Panc1 (cell line): ENCODE results near the gene RNF214. TPM values are rescaled to one million over a fixed set of nuclear protein-coding genes. Genes with fewer than 3 reads are reported as not detected.

ENCODE experiments used
- ATAC-seq: fragments of 200-7000 bp; cut with Tn5 transposase; 2 replicates; pipeline ENCODE4 v1.9.1; 2020; ENCODE audit warnings: mild to moderate bottlenecking, moderate library complexity
- BruUV-seq: library from RNA; stranded (reverse); fragments of 400-500 nt; replicated peaks from 2 replicates; lab custom pipeline; 2021; lab: Mats Ljungman, UMichigan
- CTCF ChIA-PET: fragments of 300-600 bp; sonication (Branson Sonifier 250); formaldehyde crosslinking; loops from one replicate; lab custom pipeline; 2022; ENCODE audit warnings: antibody characterized with exemption; lab: Charles Lee
- POLR2A ChIA-PET: fragments of 300-600 bp; sonication (Branson Sonifier 250); formaldehyde crosslinking; loops from one replicate; lab custom pipeline; 2022; ENCODE audit warnings: antibody characterized with exemption; lab: Charles Lee
- DNase-seq: peaks from one replicate; pipeline ENCODE4 v3.0.0-alpha.2; 2010; ENCODE audit warnings: low read depth, low spot score
- H3K27ac ChIP-seq: 2 replicates; pipeline ENCODE4 v1.5.1; 2011; ENCODE audit warnings: mild to moderate bottlenecking, low read length, inconsistent platforms
- H3K27me3 ChIP-seq: fragments of 200-500 bp; sonication (Bioruptor generic); 2 replicates; pipeline ENCODE4 v1.6.0; 2014; ENCODE audit warnings: low read length, inconsistent platforms; ENCODE audit not compliant: control insufficient read depth, insufficient read depth
- H3K36me3 ChIP-seq: fragments of 200-500 bp; sonication (Bioruptor generic); 2 replicates; pipeline ENCODE4 v1.5.1; 2014; ENCODE audit warnings: inconsistent platforms, mild to moderate bottlenecking, low read length, moderate library complexity; ENCODE audit not compliant: control insufficient read depth, insufficient read depth
- H3K4me1 ChIP-seq: 2 replicates; pipeline ENCODE4 v1.5.1; 2011; ENCODE audit warnings: inconsistent platforms, mild to moderate bottlenecking, low read length, moderate library complexity; ENCODE audit not compliant: control insufficient read depth, insufficient read depth
- H3K4me3 ChIP-seq, 2 experiments: 2 replicates each; pipeline ENCODE4 v1.5.1; 2011 to 2012; ENCODE audit warnings: low read depth in 2 of 2, low read length in 2 of 2, mild to moderate bottlenecking in 2 of 2, inconsistent platforms in 1 of 2, moderate library complexity in 1 of 2
- H3K9me3 ChIP-seq: fragments of 200-500 bp; sonication (Bioruptor generic); 2 replicates; pipeline ENCODE4 v1.5.1; 2014; ENCODE audit warnings: low read depth, mild to moderate bottlenecking, inconsistent platforms, low read length, moderate library complexity; ENCODE audit not compliant: control insufficient read depth, insufficient read depth
- POLR2AphosphoS5 ChIP-seq: IDR thresholded peaks from 2 replicates; pipeline ENCODE4 v1.6.1; 2012; ENCODE audit warnings: mild to moderate bottlenecking, low read depth, low read length, moderate library complexity
- REST ChIP-seq, 2 experiments: IDR thresholded peaks; 2 replicates each; pipeline ENCODE4 v1.6.1; 2011 to 2012; ENCODE audit warnings: low read depth in 2 of 2, control low read depth in 1 of 2, low read length in 1 of 2, mild to moderate bottlenecking in 1 of 2, moderate library complexity in 1 of 2; ENCODE audit not compliant: insufficient read depth in 1 of 2
- SIN3A ChIP-seq: IDR thresholded peaks from 2 replicates; pipeline ENCODE4 v1.6.1; 2012; ENCODE audit warnings: low read depth, mild to moderate bottlenecking, low read length, moderate library complexity, borderline replicate concordance; ENCODE audit not compliant: insufficient read depth
- TCF7L2 ChIP-seq: IDR thresholded peaks from 2 replicates; pipeline ENCODE4 v1.6.1; 2011; ENCODE audit warnings: mild to moderate bottlenecking, low read depth, low read length, inconsistent platforms
- in situ Hi-C: cut with HindIII; loops from 2 replicates; pipeline ENCODE4 v1.10.0; 2016; ENCODE audit warnings: low sequenced_read_pairs, low pct_unique_long_range_greater_than_20kb
- intact Hi-C: fragments of 100-400 bp; cut with micrococcal nuclease; formaldehyde crosslinking; loops from one replicate; pipeline ENCODE4 v1.10.0; 2022; ENCODE audit not compliant: unreplicated experiment
- total RNA-seq: library from RNA; stranded (reverse); gene quantifications from one replicate; pipeline ENCODE4 v1.2.1, GENCODE V29; 2021; ENCODE audit not compliant: unreplicated experiment
- TF ChIP-seq, protein P1 (sequence below): fragments of 450-650 bp; IDR thresholded peaks from 2 replicates; pipeline ENCODE4 v1.5.1; 2017; ENCODE audit warnings: mild to moderate bottlenecking

RNF214 gene
- total RNA-seq, 1 experiment from 2014 or later, result 39.7 TPM

GRCh38 chr11:117226388-117227385 is 5.8 kb upstream of the RNF214 start:
- DNase-seq (peak; percentile 43), ATAC-seq (peak; percentile 93)
- TF ChIP-seq POLR2AphosphoS5, result no peak
- TF ChIP-seq, protein P1, sequence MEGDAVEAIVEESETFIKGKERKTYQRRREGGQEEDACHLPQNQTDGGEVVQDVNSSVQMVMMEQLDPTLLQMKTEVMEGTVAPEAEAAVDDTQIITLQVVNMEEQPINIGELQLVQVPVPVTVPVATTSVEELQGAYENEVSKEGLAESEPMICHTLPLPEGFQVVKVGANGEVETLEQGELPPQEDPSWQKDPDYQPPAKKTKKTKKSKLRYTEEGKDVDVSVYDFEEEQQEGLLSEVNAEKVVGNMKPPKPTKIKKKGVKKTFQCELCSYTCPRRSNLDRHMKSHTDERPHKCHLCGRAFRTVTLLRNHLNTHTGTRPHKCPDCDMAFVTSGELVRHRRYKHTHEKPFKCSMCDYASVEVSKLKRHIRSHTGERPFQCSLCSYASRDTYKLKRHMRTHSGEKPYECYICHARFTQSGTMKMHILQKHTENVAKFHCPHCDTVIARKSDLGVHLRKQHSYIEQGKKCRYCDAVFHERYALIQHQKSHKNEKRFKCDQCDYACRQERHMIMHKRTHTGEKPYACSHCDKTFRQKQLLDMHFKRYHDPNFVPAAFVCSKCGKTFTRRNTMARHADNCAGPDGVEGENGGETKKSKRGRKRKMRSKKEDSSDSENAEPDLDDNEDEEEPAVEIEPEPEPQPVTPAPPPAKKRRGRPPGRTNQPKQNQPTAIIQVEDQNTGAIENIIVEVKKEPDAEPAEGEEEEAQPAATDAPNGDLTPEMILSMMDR, result peak; percentile 94
- Histone ChIP-seq H3K36me3 (no peaks in the 10 kb centered on the region; the same call in 1 of the 2 replicates), H3K27me3 (no peaks in the 10 kb centered on the region), H3K4me1 (peaks cover 12% of the 10 kb centered on the region), H3K4me3 (no peak overlapping the region), H3K9me3 (no peaks in the 10 kb centered on the region), H3K27ac (no peak overlapping the region)
- in situ Hi-C loops, result no loop called here
- BruUV-seq, result no TSS peak
- intact Hi-C loops, result loop anchor here (10.0 kb wide), 2 partner anchors 52 to 342 kb away; partner anchors contain the start of gene SIDT2
- CTCF ChIA-PET, result interaction anchor here (0.5 to 1.8 kb wide), 9 partner anchors 11 to 458 kb away, joined by 3 to 12 read pairs (median 4); partner anchors contain the start of gene APOA5
- POLR2A ChIA-PET, result interaction anchor here (0.5 kb wide), 1 partner anchor 118 kb away, joined by 5 read pairs; no protein-coding TSS in a partner anchor

DNA sequence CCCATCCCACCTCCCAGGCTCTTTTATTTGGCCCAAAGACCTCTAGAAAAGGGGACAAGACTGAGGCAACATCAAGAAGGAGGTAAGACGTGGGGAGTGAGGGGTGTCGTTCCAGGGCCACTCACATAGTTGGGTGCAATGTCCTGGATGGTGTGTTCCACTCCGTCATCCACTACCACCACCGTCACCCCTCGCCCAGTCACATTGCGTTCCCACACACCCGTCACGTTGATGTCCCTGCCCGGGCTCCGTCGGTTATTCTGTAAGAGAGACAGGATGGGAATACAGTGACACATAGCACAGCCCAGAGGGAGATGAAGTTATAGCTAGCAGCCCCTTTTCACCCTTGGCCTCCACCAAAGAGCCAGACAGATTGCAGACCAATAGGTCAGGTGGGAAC is 4.4 kb upstream of the RNF214 start:
- ChIA-PET POLR2A (no interaction called here), CTCF (no interaction called here)
- H3K9me3 ChIP-seq, result no peaks in the 10 kb centered on the region
- TF ChIP-seq SIN3A (no peak), TCF7L2 (no peak), POLR2AphosphoS5 (no peak), REST (IDR thresholded peaks at IDR 0.05; ENCODE audit: insufficient read depth in 1 of 2, low read depth in 2 of 2, low read length in 1 of 2) (no peak)
- TF ChIP-seq, protein P1, result no peak
- no peaks in the 10 kb centered on the region; the same call in 1 of the 2 replicates for H3K36me3 ChIP-seq
- H3K4me3 ChIP-seq, result no peak overlapping the region
- intact Hi-C loops, result loop anchor here (10.0 kb wide), 2 partner anchors 53 to 343 kb away; partner anchors contain the start of gene SIDT2
- ATAC-seq (no peak), DNase-seq (no peak)
- H3K4me1 ChIP-seq, result peaks cover 12% of the 10 kb centered on the region
- BruUV-seq, result no TSS peak
- H3K27me3 ChIP-seq, result no peaks in the 10 kb centered on the region
- in situ Hi-C loops, result no loop called here
- H3K27ac ChIP-seq, result no peak overlapping the region
